GM18502 (cell line): ENCODE data around the gene MPZ.
"Not testable (repeated sequence)": the region's sequence is repeated elsewhere in the genome, so short reads cannot be mapped to it uniquely, and the experiment has no call there.

Experiments
- ATAC-seq: cut with Tn5 transposase; IDR thresholded peaks from one replicate; pipeline ENCODE4 v1.9.1; 2021; ENCODE audit warnings: mild to moderate bottlenecking; ENCODE audit not compliant: unreplicated experiment, poor library complexity

Gene MPZ

GRCh38 chr1:161258439-161259344 is 51.1 kb downstream of the MPZ start, which contains the start of gene PCP4L1:
PCP4L1 (plus strand) TSS chr1:161258745; CDS start chr1:161258975, 230 bp downstream.
- ATAC-seq, result peak; percentile 58

- not testable (repeated sequence) for ATAC-seq
These were observed 52.7 kb downstream of the MPZ start for GRCh38 chr1:161257109-161257508.

GRCh38 chr1:161255955-161256520 is 53.7 kb downstream of the MPZ start:
- not testable (repeated sequence) for ATAC-seq

GRCh38 chr1:161255302-161255701 is 54.5 kb downstream of the MPZ start:
- ATAC-seq, result not testable (repeated sequence)
